ENCODE results near the gene ATP13A3. TPM values are rescaled to one million over a fixed set of nuclear protein-coding genes. Genes with fewer than 3 reads are reported as not detected.

Gene ATP13A3
- total and polyA plus RNA-seq, 10 donors: 10.3 to 142 (median 81.6) TPM

DNA sequence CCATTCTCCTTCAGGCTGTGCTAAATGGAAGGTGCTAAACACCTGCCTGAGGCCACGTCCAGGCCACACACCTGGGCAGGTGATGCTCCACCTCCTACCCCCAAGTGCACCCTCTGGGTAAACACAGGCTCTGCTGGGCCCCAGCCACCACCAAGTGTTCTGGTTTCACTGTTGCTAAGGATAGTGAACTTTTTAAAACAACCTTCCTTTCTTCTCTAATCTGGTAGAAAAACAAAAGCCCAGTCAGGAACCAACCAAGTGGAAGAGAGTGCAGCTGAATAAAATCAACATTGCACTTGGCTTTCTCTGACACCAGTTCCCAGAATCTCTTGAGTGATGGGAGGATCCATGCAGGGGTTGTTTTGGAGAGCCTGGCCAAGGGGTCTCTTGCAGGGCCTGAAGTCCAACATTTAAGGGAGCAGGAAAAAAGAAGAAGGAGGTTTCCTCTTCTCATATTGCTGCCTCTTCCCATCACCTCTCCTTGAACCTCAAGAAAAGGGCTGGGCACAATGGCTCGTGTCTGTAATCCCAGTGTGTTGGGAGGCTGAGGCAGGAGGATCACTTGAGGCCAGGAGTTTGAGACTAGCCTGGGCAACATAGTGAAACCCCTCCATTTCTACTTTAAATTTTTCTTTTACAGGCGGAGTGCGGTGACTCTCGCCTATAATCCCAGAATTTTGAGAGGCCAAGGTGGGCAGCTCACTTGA lies 26.2 kb upstream of the ATP13A3 start:
- H3K4me1 ChIP-seq: peaks cover 0 to 12% (median 2%) of the 10 kb centered on the region in 6 donors
- no peaks in the 10 kb centered on the region for H3K9me3 ChIP-seq
- intact Hi-C loops (cut with DNase I; ENCODE audit: low total_unique reads): no loop called here
- TF ChIP-seq POLR2A (IDR thresholded peaks at IDR 0.05): no peak
- TF ChIP-seq POLR2AphosphoS5 (IDR thresholded peaks at IDR 0.05): no peak
- TF ChIP-seq, protein P1, sequence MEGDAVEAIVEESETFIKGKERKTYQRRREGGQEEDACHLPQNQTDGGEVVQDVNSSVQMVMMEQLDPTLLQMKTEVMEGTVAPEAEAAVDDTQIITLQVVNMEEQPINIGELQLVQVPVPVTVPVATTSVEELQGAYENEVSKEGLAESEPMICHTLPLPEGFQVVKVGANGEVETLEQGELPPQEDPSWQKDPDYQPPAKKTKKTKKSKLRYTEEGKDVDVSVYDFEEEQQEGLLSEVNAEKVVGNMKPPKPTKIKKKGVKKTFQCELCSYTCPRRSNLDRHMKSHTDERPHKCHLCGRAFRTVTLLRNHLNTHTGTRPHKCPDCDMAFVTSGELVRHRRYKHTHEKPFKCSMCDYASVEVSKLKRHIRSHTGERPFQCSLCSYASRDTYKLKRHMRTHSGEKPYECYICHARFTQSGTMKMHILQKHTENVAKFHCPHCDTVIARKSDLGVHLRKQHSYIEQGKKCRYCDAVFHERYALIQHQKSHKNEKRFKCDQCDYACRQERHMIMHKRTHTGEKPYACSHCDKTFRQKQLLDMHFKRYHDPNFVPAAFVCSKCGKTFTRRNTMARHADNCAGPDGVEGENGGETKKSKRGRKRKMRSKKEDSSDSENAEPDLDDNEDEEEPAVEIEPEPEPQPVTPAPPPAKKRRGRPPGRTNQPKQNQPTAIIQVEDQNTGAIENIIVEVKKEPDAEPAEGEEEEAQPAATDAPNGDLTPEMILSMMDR (IDR thresholded peaks at IDR 0.05 in 8 of 11, conservative IDR thresholded peaks at IDR 0.05 in 3 of 11): no peak
- H3K27me3 ChIP-seq (replicated peaks in 1 of 7): no peaks in the 10 kb centered on the region
- no peak overlapping the region for H3K4me3 ChIP-seq
- H3K27ac ChIP-seq: no peak overlapping the region
- DNase-seq: no peak
- 79 to 92% (median 88%) methylated on average over 5 of the region's 5 CpGs for WGBS, 5 donors
- H3K36me3 ChIP-seq: no peaks in the 10 kb centered on the region

DNA sequence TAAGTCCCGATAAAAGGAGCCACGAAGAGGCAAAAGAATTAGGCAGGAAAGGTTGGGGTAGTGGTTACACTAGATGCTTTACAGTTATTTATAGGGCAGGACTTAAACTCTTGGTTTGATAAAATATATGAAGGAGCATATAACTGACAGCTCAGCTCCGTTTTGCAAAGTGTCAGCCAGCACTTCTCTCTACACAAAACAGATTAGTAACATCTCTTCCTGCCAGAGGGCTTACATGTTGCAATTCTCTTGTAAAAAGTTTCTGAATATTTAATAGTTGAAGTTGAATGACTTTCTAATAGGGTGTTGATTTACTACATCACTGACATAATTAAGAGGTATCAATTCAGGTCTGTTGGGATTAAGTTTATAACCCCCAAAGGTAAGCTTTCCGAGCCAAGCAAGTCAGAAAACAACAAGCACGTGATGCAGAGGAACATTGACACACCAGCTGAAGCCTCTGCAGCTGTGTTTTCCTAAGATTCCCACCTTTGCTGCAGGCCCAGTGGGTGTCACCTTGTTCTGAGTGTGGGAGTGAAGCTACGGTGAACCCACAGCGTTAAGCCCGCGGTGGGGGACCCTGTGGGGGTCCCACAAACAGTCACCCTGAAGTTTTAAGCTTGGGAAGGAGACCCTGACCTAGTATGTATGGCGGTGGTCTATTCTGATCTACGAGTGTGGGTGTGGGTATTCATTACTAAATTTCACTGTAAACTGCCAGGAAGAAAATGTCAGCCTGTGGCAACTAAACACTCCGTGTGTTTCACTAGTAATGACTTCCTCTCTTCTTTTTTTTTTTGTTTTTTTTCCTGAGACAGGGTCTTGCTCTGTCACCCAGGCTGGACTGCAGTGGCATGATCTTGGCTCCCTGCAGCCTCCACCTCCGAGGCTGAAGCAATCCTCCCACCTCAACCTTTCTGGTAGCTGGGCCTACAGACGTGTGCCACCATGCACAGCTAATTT lies 22.0 kb upstream of the ATP13A3 start:
- no peak for DNase-seq
- Histone ChIP-seq H3K4me1 (peaks cover 0 to 12% (median 2%) of the 10 kb centered on the region in 6 donors), H3K27ac (peak overlapping the region in 4 of 8 donors; percentile 65 to 73 (median 67)), H3K4me3 (no peak overlapping the region), H3K27me3 (replicated peaks in 1 of 7) (no peaks in the 10 kb centered on the region), H3K9me3 (no peaks in the 10 kb centered on the region), H3K36me3 (no peaks in the 10 kb centered on the region)
- TF ChIP-seq POLR2A (IDR thresholded peaks at IDR 0.05): no peak
- TF ChIP-seq, protein P1 (IDR thresholded peaks at IDR 0.05 in 8 of 11, conservative IDR thresholded peaks at IDR 0.05 in 3 of 11): no peak
- TF ChIP-seq POLR2AphosphoS5 (IDR thresholded peaks at IDR 0.05): no peak
- WGBS, 5 donors: 52 to 79% (median 69%) methylated on average over 14 of the region's 14 CpGs
- intact Hi-C loops (cut with DNase I; ENCODE audit: low total_unique reads): no loop called here

DNA sequence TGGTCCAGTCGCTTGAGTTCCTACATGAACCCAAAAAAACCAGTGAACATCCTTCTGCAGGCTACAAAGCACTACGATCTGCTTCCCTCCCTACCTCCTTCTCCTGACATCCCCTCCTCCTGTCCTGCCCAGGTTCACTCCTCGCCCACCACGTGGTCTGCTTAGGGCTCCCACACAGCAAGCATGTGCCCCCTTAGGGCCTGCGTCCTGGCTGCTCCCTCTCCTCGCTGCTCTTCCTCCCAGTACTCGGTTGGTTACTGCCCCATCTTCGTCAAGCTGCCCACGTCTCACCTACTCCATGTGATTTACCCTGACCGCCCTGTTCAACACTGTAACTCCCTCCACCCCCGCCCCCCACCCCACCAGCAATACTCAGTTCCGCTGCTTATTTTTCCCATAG lies 20.8 kb upstream of the ATP13A3 start:
- DNase-seq: no peak
- peaks cover 0 to 12% (median 2%) of the 10 kb centered on the region in 6 donors for H3K4me1 ChIP-seq
- TF ChIP-seq POLR2A (IDR thresholded peaks at IDR 0.05) (no peak), POLR2AphosphoS5 (IDR thresholded peaks at IDR 0.05) (no peak)
- TF ChIP-seq, protein P1 (IDR thresholded peaks at IDR 0.05 in 8 of 11, conservative IDR thresholded peaks at IDR 0.05 in 3 of 11): no peak
- H3K27me3 ChIP-seq (replicated peaks in 1 of 7): no peaks in the 10 kb centered on the region
- no peaks in the 10 kb centered on the region for H3K9me3 ChIP-seq
- H3K27ac ChIP-seq: peak overlapping the region in 1 of 8 donors; percentile 69
- no peak overlapping the region for H3K4me3 ChIP-seq
- no peaks in the 10 kb centered on the region for H3K36me3 ChIP-seq
- WGBS, 5 donors: 87 to 96% (median 89%) methylated on average over 12 of the region's 12 CpGs
- intact Hi-C loops (cut with DNase I; ENCODE audit: low total_unique reads): no loop called here

Data from spleen (tissue), 11 donors.